Body of pancreas (tissue), 4 donors: ENCODE data around the gene NIT1.

Experiments used
- POLR2A ChIP-seq, 3 donors: fragments of 450-650 bp; IDR thresholded peaks; one replicate each; pipeline ENCODE4 v1.6.1; 2016; ENCODE audit warnings: antibody characterized with exemption in 3 of 3, mild to moderate bottlenecking in 2 of 3
- TF ChIP-seq, protein P1 (sequence below), 7 experiments: fragments of 450-650 bp in 4 of 7; fragments of 200-600 bp in 3 of 7; sonication (generic) in 3 of 7; IDR thresholded peaks; one replicate each; pipeline ENCODE4 v1.5.1; 2016 to 2019; ENCODE audit warnings: antibody characterized with exemption in 7 of 7

DNA sequence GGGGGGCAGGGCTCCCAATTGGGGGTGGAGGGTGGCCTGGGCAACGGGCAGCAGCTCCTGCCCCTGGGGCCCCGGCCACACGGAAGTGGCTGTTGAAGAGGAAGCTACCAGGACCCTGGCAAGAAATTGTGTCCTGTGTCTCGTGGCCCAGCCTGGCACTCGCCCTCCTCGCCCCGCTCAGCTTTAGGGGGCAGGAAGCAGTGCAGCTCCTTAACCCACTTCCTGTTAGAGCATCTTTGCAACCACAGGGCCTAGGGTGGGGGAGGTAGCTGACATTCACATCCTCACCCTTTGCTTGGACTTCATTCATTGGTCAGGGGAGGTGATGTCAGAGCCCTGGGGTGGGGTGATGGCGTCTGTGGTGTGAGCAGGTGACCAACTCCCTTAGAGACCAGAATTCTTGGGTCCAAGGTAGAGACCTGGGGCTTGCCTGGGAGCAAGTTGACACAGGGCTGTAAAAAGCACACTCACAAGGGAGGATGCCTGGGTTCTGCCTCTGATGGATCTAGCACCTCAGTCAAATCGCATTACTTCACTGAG lies 48.1 kb upstream of the NIT1 start, which contains the start of gene ARHGAP30:
- TF ChIP-seq, protein P1, sequence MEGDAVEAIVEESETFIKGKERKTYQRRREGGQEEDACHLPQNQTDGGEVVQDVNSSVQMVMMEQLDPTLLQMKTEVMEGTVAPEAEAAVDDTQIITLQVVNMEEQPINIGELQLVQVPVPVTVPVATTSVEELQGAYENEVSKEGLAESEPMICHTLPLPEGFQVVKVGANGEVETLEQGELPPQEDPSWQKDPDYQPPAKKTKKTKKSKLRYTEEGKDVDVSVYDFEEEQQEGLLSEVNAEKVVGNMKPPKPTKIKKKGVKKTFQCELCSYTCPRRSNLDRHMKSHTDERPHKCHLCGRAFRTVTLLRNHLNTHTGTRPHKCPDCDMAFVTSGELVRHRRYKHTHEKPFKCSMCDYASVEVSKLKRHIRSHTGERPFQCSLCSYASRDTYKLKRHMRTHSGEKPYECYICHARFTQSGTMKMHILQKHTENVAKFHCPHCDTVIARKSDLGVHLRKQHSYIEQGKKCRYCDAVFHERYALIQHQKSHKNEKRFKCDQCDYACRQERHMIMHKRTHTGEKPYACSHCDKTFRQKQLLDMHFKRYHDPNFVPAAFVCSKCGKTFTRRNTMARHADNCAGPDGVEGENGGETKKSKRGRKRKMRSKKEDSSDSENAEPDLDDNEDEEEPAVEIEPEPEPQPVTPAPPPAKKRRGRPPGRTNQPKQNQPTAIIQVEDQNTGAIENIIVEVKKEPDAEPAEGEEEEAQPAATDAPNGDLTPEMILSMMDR (IDR thresholded peaks at IDR 0.05): no peak
- TF ChIP-seq POLR2A (IDR thresholded peaks at IDR 0.05): peak in 2 of 3 donors; percentile 26 to 56
